Endothelial cell of umbilical vein (primary cell): Measurements from ENCODE around the gene GLT8D1.

ENCODE experiments used
- EZH2 ChIP-seq: IDR thresholded peaks from 2 replicates; pipeline ENCODE4 v1.6.1; 2012; ENCODE audit warnings: borderline replicate concordance, low read depth, mild to moderate bottlenecking, moderate library complexity, low read length, inconsistent platforms; ENCODE audit not compliant: severe bottlenecking
- POLR2A ChIP-seq: IDR thresholded peaks from 2 replicates; pipeline ENCODE4 v1.6.1; 2012; ENCODE audit warnings: low read depth, mild to moderate bottlenecking, control low read depth, low read length
- TF ChIP-seq, protein P1 (sequence below), 2 donors: IDR thresholded peaks; 1 replicate in 1 of 2; 2 replicates in 1 of 2; pipeline ENCODE4 v1.5.1; 2011; ENCODE audit warnings: low read length in 2 of 2, mild to moderate bottlenecking in 2 of 2, moderate library complexity in 2 of 2, control low read depth in 1 of 2, inconsistent platforms in 1 of 2, low read depth in 1 of 2; ENCODE audit not compliant: insufficient read depth in 1 of 2; ENCODE audit errors: extremely low read depth in 1 of 2
- TF ChIP-seq, protein P2 (sequence below): IDR thresholded peaks from 2 replicates; pipeline ENCODE4 v1.6.1; 2011; ENCODE audit not compliant: insufficient read depth, insufficient read length

DNA sequence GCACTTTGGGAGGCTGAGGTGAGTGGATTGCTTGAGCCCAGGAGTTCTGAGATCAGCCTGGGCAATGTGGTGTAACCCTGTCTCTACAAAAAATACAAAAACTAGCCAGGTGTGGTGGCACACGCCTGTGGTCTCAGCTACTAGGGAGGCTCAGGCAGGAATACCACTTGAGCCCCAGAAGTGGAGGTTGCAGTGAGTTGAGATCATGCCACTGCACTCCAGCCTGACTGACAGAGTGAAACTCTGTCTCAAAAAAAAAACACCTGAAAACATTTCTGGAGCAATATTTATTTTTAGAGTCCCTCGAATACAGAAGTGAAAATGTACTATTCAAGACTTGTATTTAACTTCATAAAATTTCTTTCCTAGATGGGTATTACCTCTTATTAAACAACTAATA is 4.9 kb upstream of the GLT8D1 start:
- TF ChIP-seq, protein P1, sequence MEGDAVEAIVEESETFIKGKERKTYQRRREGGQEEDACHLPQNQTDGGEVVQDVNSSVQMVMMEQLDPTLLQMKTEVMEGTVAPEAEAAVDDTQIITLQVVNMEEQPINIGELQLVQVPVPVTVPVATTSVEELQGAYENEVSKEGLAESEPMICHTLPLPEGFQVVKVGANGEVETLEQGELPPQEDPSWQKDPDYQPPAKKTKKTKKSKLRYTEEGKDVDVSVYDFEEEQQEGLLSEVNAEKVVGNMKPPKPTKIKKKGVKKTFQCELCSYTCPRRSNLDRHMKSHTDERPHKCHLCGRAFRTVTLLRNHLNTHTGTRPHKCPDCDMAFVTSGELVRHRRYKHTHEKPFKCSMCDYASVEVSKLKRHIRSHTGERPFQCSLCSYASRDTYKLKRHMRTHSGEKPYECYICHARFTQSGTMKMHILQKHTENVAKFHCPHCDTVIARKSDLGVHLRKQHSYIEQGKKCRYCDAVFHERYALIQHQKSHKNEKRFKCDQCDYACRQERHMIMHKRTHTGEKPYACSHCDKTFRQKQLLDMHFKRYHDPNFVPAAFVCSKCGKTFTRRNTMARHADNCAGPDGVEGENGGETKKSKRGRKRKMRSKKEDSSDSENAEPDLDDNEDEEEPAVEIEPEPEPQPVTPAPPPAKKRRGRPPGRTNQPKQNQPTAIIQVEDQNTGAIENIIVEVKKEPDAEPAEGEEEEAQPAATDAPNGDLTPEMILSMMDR (IDR thresholded peaks at IDR 0.05; ENCODE audit: extremely low read depth in 1 of 2, insufficient read depth in 1 of 2, low read depth in 1 of 2, low read length in 2 of 2), result no peak
- TF ChIP-seq POLR2A (no peak), EZH2 (no peak)
- TF ChIP-seq, protein P2, sequence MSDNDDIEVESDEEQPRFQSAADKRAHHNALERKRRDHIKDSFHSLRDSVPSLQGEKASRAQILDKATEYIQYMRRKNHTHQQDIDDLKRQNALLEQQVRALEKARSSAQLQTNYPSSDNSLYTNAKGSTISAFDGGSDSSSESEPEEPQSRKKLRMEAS, result no peak
